AG09309 (cell line): Measurements from ENCODE around the gene CCND3.

Experiments
- DNase-seq: peaks from one replicate; pipeline ENCODE4 v3.0.0-alpha.2; 2010; ENCODE audit warnings: low read depth
- H3K4me3 ChIP-seq: 2 replicates; pipeline ENCODE4 v1.5.1; 2011; ENCODE audit warnings: mild to moderate bottlenecking, low read depth, low read length, moderate library complexity; ENCODE audit not compliant: control insufficient read depth
- TF ChIP-seq, protein P1 (sequence below): IDR thresholded peaks from 2 replicates; pipeline ENCODE4 v1.5.1; 2011; ENCODE audit warnings: mild to moderate bottlenecking, low read depth, low read length, inconsistent platforms; ENCODE audit not compliant: insufficient read depth, control insufficient read depth; ENCODE audit errors: missing control alignments

Gene CCND3

DNA sequence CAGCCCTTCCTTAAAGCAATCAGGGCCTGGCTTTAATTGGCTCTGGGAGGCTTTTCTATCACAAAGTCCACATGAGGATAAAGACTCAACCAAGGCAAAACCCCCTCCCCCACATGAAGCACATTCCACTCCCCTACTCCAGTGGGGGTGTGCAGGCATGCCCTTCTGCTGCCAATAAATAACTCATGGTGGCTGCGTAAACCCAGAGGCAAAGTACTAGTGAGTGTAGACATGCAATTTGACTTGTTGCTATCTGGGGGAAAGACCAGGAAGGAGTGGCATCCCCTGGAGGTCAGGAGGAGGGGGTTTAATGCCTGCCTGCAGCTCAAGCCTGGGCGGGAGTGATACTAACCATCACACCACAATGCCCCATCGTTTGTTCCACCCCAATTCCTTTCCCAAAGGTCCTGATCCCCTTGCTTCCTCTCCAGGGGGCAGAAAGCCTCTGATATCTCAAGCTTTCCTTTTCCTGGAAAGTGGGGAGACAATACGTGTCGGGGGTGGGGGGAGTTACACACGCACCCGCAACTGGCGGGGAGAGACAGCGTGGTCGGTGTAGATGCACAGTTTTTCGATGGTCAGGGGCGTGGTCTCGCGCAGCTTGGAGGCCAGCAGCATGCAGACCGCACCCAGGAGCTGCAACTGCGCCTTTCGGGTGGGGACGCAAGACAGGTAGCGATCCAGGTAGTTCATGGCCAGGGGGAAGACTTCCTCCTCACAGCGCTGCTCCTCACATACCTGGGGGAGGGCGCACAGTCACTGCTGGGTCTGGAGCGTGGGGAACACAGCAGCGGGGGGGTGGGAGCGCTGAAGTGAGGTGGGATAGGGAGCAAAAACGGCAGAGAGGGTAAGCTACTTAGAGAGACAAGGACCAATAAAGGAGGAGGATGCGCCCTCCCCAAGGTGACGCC lies 1.5 kb downstream of the CCND3 start:
- DNase-seq: no peak
- TF ChIP-seq, protein P1, sequence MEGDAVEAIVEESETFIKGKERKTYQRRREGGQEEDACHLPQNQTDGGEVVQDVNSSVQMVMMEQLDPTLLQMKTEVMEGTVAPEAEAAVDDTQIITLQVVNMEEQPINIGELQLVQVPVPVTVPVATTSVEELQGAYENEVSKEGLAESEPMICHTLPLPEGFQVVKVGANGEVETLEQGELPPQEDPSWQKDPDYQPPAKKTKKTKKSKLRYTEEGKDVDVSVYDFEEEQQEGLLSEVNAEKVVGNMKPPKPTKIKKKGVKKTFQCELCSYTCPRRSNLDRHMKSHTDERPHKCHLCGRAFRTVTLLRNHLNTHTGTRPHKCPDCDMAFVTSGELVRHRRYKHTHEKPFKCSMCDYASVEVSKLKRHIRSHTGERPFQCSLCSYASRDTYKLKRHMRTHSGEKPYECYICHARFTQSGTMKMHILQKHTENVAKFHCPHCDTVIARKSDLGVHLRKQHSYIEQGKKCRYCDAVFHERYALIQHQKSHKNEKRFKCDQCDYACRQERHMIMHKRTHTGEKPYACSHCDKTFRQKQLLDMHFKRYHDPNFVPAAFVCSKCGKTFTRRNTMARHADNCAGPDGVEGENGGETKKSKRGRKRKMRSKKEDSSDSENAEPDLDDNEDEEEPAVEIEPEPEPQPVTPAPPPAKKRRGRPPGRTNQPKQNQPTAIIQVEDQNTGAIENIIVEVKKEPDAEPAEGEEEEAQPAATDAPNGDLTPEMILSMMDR: no peak
- H3K4me3 ChIP-seq: peak overlapping the region; percentile 98

DNA sequence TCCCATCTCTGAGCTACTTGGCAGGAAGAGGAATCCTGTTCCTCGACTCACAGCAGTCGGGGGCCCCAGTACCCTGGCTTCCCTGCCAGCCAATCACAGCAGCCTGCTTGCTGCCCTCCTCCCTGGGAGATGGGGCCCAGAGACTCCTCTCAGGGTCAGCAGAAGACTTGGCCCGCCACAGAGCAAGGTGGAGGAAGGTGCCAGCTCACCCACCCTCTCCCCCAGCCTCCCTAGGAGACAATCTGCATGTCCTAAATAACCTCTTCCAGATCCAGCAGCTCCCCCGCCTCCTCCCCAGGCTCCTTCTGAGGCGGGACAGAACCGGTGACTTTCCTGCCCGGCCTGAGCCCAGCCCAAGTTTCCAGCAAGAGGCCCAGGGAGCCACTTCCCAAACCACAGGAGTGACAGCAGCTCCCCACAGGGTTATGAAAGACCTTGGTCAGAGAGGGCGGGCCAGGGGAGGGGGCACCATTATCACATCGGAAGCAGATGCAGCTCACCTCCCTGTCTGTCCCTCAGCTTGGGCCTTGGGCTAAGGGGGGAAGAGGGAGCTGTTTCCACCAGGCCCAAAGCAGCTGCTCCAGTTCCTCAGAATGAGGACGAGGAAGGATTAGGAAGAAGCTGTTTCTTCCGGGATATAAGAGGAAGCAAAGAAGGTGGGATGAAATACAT lies 2.3 kb downstream of the CCND3 start:
- peak overlapping the region; percentile 9 for H3K4me3 ChIP-seq

DNA sequence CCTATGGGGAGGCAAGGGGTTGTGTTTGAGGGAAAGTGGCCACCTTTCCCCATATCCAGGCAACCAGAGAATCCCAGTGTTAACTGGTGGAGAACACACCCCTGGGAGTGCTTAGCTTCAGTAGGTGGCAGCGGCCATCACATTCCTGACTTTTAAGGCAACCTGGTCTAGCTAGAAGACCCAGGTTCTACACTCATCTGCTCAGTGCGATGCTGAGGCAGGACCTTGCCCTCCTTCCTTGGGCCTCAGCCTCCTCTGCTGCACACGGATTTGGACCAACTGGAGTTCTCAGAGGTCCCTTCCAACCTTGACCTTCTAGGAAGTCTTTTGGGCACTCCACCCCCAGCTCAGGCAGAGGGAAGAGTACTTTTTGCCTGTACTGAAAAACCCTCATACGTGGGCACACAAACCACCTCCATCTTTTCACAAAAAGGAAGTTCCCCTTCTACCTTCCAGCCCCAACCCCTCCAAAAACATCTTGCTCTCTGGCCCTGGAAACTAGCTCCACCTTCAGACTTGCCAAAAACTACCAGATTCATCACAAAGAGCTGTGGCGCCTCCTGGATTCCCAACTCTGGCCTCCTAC lies 2.9 kb downstream of the CCND3 start:
- DNase-seq: no peak
- H3K4me3 ChIP-seq: no peak overlapping the region
- TF ChIP-seq, protein P1: peak; percentile 3

More for the DNA sequence above, 2.3 kb downstream of the CCND3 start:
- no peak for DNase-seq
- TF ChIP-seq, protein P1: no peak

DNA sequence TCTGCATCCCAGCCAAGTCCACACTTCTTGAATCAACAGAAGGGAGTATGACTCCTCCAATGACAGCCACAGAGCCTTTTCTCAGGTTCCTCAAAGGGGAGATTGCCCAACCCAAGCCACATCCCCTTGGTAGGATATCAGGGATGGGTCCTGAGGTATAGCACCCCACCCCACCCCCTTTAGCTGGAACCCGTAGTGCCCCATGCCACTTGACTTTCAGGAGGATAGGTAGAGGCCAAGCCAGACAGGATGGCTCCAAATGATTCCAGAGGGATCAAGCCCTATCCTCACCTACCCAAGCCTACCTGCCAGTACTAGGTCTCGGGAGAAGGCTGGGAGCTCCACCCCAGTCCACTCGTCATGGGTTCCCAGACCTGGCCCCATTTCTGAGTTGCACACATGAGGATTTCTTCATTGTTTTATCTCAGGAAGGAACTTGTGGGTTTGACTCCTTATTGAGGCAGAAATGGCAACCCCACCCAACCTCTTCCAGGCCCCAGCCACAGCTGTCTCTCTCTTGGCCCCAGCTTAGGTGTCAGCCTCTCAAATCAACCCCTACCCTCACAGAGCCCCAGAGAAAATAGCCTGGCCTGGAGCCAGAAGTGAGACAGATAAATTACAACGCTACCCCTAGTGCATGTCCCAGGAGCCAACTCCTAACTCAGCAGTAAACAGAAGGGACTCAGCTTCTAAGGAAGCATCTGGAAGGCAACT lies 3.6 kb downstream of the CCND3 start:
- DNase-seq: no peak
- TF ChIP-seq, protein P1: no peak
- no peak overlapping the region for H3K4me3 ChIP-seq

DNA sequence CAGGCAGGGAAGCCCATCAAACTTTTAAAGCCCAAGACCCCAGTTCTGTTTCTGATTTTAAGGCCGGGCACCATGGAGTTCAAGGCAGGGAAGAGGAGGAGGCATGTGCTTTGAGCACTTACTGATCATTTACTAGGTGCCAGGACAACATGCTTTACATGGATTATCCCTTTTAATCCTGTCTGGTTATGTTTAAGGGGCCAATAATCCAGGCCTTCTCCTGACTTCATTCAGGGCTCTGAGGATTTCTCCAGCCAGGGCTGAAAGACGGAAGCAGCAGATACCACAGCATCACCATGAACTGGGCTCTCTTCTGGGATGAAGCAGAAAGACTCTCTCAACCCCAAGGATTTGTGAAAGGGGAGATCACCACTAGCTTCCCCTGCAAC lies 4.1 kb downstream of the CCND3 start:
- TF ChIP-seq, protein P1: no peak
- no peak overlapping the region for H3K4me3 ChIP-seq
- DNase-seq: no peak
